SK-N-SH treated with all-trans-retinoic acid at 6 μM for 48 hours (cell line): ENCODE results near the gene CHST11.

ENCODE experiments used
- ATAC-seq: fragments of 200-7000 bp; cut with Tn5 transposase; 3 replicates; pipeline ENCODE4 v1.9.1; 2020; ENCODE audit warnings: mild to moderate bottlenecking, moderate library complexity
- ARNTL ChIP-seq: fragments of 450-650 bp; formaldehyde crosslinking; IDR thresholded peaks from 2 replicates; pipeline ENCODE4 v1.5.0; 2020; ENCODE audit warnings: low read depth, mild to moderate bottlenecking, moderate library complexity, borderline replicate concordance
- BACH2 ChIP-seq: fragments of 250-450 bp; sonication (Bioruptor Pico); IDR thresholded peaks from 2 replicates; pipeline ENCODE4 v1.9.0; 2021; ENCODE audit warnings: mild to moderate bottlenecking, borderline replicate concordance
- CREB5 ChIP-seq: fragments of 250-450 bp; sonication (Bioruptor Pico); IDR thresholded peaks from 2 replicates; pipeline ENCODE4 v1.5.1; 2020; ENCODE audit warnings: low read depth, mild to moderate bottlenecking, moderate library complexity
- CSDC2 ChIP-seq: fragments of 250-450 bp; sonication (Bioruptor Pico); IDR thresholded peaks from 2 replicates; pipeline ENCODE4 v1.5.0; 2020; ENCODE audit warnings: mild to moderate bottlenecking, moderate library complexity
- CSRNP3 ChIP-seq: fragments of 250-450 bp; sonication (Bioruptor Pico); IDR thresholded peaks from 2 replicates; pipeline ENCODE4 v1.5.1; 2021; ENCODE audit warnings: mild to moderate bottlenecking, moderate library complexity
- ESRRG ChIP-seq: fragments of 250-450 bp; sonication (Bioruptor Pico); IDR thresholded peaks from 2 replicates; pipeline ENCODE4 v1.6.1; 2021; ENCODE audit warnings: mild to moderate bottlenecking
- GLIS3 ChIP-seq: fragments of 250-450 bp; sonication (Bioruptor Pico); IDR thresholded peaks from 2 replicates; pipeline ENCODE4 v1.5.0; 2020; ENCODE audit warnings: mild to moderate bottlenecking, moderate library complexity
- ISL1 ChIP-seq: fragments of 250-450 bp; sonication (Bioruptor Pico); IDR thresholded peaks from 2 replicates; pipeline ENCODE4 v2.1.2; 2022; ENCODE audit warnings: mild to moderate bottlenecking, moderate library complexity
- PATZ1 ChIP-seq: fragments of 250-450 bp; sonication (Bioruptor Pico); IDR thresholded peaks from 2 replicates; pipeline ENCODE4 v1.8.0; 2020; ENCODE audit warnings: mild to moderate bottlenecking, moderate library complexity, borderline replicate concordance
- POU6F1 ChIP-seq: fragments of 250-450 bp; sonication (Bioruptor Pico); IDR thresholded peaks from 2 replicates; pipeline ENCODE4 v1.8.0; 2021; ENCODE audit warnings: low read depth, mild to moderate bottlenecking, moderate library complexity, borderline replicate concordance
- PPARA ChIP-seq: fragments of 250-450 bp; sonication (Bioruptor Pico); IDR thresholded peaks from 2 replicates; pipeline ENCODE4 v1.5.0; 2020; ENCODE audit warnings: mild to moderate bottlenecking, borderline replicate concordance
- RARB ChIP-seq: fragments of 250-450 bp; sonication (Bioruptor Pico); IDR thresholded peaks from 2 replicates; pipeline ENCODE4 v1.8.0; 2021; ENCODE audit warnings: mild to moderate bottlenecking, moderate library complexity
- SNAI2 ChIP-seq: fragments of 250-450 bp; sonication (Bioruptor Pico); IDR thresholded peaks from 2 replicates; pipeline ENCODE4 v1.5.0; 2020; ENCODE audit warnings: mild to moderate bottlenecking, moderate library complexity
- TCF4 ChIP-seq: fragments of 250-450 bp; sonication (Bioruptor Pico); IDR thresholded peaks from 2 replicates; pipeline ENCODE4 v1.8.0; 2021; ENCODE audit warnings: mild to moderate bottlenecking, moderate library complexity, borderline replicate concordance
- TOX ChIP-seq: fragments of 250-450 bp; sonication (Bioruptor Pico); IDR thresholded peaks from 2 replicates; pipeline ENCODE4 v1.8.0; 2021; ENCODE audit warnings: mild to moderate bottlenecking, moderate library complexity, borderline replicate concordance
- TSHZ2 ChIP-seq: fragments of 250-450 bp; sonication (Bioruptor Pico); IDR thresholded peaks from 2 replicates; pipeline ENCODE4 v1.5.0; 2020; ENCODE audit warnings: mild to moderate bottlenecking, moderate library complexity
- ZC3H10 ChIP-seq: fragments of 250-450 bp; sonication (Bioruptor Pico); IDR thresholded peaks from 2 replicates; pipeline ENCODE4 v1.5.1; 2021; ENCODE audit warnings: mild to moderate bottlenecking, moderate library complexity
- ZFP3 ChIP-seq: fragments of 250-450 bp; sonication (Bioruptor Pico); IDR thresholded peaks from 2 replicates; pipeline ENCODE4 v1.5.0; 2020; ENCODE audit warnings: mild to moderate bottlenecking, moderate library complexity
- ZFP30 ChIP-seq: fragments of 450-650 bp; formaldehyde crosslinking; IDR thresholded peaks from 2 replicates; pipeline ENCODE4 v1.5.0; 2022; ENCODE audit warnings: mild to moderate bottlenecking, moderate library complexity
- ZNF565 ChIP-seq: fragments of 450-650 bp; formaldehyde crosslinking; conservative IDR thresholded peaks from 2 replicates; pipeline ENCODE4 v1.5.0; 2020; ENCODE audit warnings: low read depth, mild to moderate bottlenecking, moderate library complexity
- ZNF70 ChIP-seq: fragments of 450-650 bp; formaldehyde crosslinking; IDR thresholded peaks from 2 replicates; pipeline ENCODE4 v1.5.0; 2020; ENCODE audit warnings: mild to moderate bottlenecking, moderate library complexity
- ZNF8 ChIP-seq: fragments of 450-650 bp; formaldehyde crosslinking; IDR thresholded peaks from 2 replicates; pipeline ENCODE4 v1.5.0; 2020; ENCODE audit warnings: mild to moderate bottlenecking, moderate library complexity

CHST11 gene

GRCh38 chr12:104747955-104748354 is 291.2 kb downstream of the CHST11 start:
- no peak for ATAC-seq

GRCh38 chr12:104748356-104748755 is 291.6 kb downstream of the CHST11 start:
- no peak for ATAC-seq
- TF ChIP-seq CSDC2 (CRISPR knock-in tag) (no peak), SNAI2 (CRISPR knock-in tag) (no peak), RARB (CRISPR knock-in tag) (no peak), ZC3H10 (CRISPR knock-in tag) (no peak), ZFP3 (CRISPR knock-in tag) (no peak), TSHZ2 (CRISPR knock-in tag) (no peak), TOX (no peak), GLIS3 (CRISPR knock-in tag) (no peak), ISL1 (CRISPR knock-in tag) (no peak), CREB5 (CRISPR knock-in tag) (no peak), ZNF70 (no peak), CSRNP3 (no peak), ARNTL (CRISPR knock-in tag) (no peak), ZNF8 (CRISPR knock-in tag) (no peak), BACH2 (no peak), PATZ1 (CRISPR knock-in tag) (no peak), PPARA (CRISPR knock-in tag) (no peak), ZFP30 (no peak)

More at GRCh38 chr12:104747955-104748354, 291.2 kb downstream of the CHST11 start:
- TF ChIP-seq ZFP3 (CRISPR knock-in tag) (no peak), CREB5 (CRISPR knock-in tag) (no peak), POU6F1 (CRISPR knock-in tag) (no peak), ZFP30 (no peak), SNAI2 (CRISPR knock-in tag) (no peak), ISL1 (CRISPR knock-in tag) (no peak), ZNF70 (no peak)

- no peak for ATAC-seq
- TF ChIP-seq ZNF70 (no peak), BACH2 (no peak), ZNF565 (no peak), TCF4 (no peak), CREB5 (CRISPR knock-in tag) (no peak), ARNTL (CRISPR knock-in tag) (no peak), SNAI2 (CRISPR knock-in tag) (no peak), ESRRG (no peak), RARB (CRISPR knock-in tag) (no peak), CSRNP3 (no peak)
Observed at GRCh38 chr12:104748790-104749189, 292.0 kb downstream of the CHST11 start.
